HG03520 (cell line): ENCODE measurements around the gene FMN1.

Source experiments
- ATAC-seq: cut with Tn5 transposase; IDR thresholded peaks from one replicate; pipeline ENCODE4 v1.9.1; 2021; ENCODE audit warnings: mild to moderate bottlenecking, moderate library complexity; ENCODE audit not compliant: unreplicated experiment

FMN1 gene

GRCh38 chr15:32941823-32942222 is 252.7 kb downstream of the FMN1 start:
- no peak for ATAC-seq

GRCh38 chr15:32936976-32937375 is 257.5 kb downstream of the FMN1 start:
- no peak for ATAC-seq

- ATAC-seq: no peak
These were observed 258.1 kb downstream of the FMN1 start for GRCh38 chr15:32936283-32936918.

- ATAC-seq: no peak
These were observed 259.4 kb downstream of the FMN1 start for GRCh38 chr15:32935139-32935538.

GRCh38 chr15:32933236-32933635 is 261.3 kb downstream of the FMN1 start:
- ATAC-seq: no peak

GRCh38 chr15:32928876-32929275 is 265.6 kb downstream of the FMN1 start:
- ATAC-seq: no peak

- no peak for ATAC-seq
These were observed 267.4 kb downstream of the FMN1 start for GRCh38 chr15:32927124-32927523.

- no peak for ATAC-seq
These were observed 271.3 kb downstream of the FMN1 start for GRCh38 chr15:32923176-32923575.

GRCh38 chr15:32922541-32922940 is 272.0 kb downstream of the FMN1 start:
- no peak for ATAC-seq

GRCh38 chr15:32919749-32920414 is 274.6 kb downstream of the FMN1 start:
- ATAC-seq: no peak

GRCh38 chr15:32918547-32918946 is 276.0 kb downstream of the FMN1 start:
- ATAC-seq: no peak

- no peak for ATAC-seq
These were observed 283.7 kb downstream of the FMN1 start for GRCh38 chr15:32910839-32911238.

GRCh38 chr15:32909431-32909830 is 285.1 kb downstream of the FMN1 start:
- no peak for ATAC-seq

GRCh38 chr15:32908872-32909271 is 285.6 kb downstream of the FMN1 start:
- peak; percentile 6 for ATAC-seq

GRCh38 chr15:32908135-32908801 is 286.2 kb downstream of the FMN1 start:
- ATAC-seq: peak; percentile 92

GRCh38 chr15:32905481-32905880 is 289.0 kb downstream of the FMN1 start:
- ATAC-seq: no peak

- ATAC-seq: no peak
These were observed 290.1 kb downstream of the FMN1 start for GRCh38 chr15:32904448-32904847.

- ATAC-seq: no peak
These were observed 290.8 kb downstream of the FMN1 start for GRCh38 chr15:32903591-32904290.

- no peak for ATAC-seq
These were observed 292.5 kb downstream of the FMN1 start for GRCh38 chr15:32901995-32902394.

GRCh38 chr15:32901192-32901591 is 293.3 kb downstream of the FMN1 start:
- ATAC-seq: no peak

- no peak for ATAC-seq
These were observed 295.4 kb downstream of the FMN1 start for GRCh38 chr15:32899126-32899596.
